ENCODE data around the gene TNFRSF1A.

Gene TNFRSF1A

DNA sequence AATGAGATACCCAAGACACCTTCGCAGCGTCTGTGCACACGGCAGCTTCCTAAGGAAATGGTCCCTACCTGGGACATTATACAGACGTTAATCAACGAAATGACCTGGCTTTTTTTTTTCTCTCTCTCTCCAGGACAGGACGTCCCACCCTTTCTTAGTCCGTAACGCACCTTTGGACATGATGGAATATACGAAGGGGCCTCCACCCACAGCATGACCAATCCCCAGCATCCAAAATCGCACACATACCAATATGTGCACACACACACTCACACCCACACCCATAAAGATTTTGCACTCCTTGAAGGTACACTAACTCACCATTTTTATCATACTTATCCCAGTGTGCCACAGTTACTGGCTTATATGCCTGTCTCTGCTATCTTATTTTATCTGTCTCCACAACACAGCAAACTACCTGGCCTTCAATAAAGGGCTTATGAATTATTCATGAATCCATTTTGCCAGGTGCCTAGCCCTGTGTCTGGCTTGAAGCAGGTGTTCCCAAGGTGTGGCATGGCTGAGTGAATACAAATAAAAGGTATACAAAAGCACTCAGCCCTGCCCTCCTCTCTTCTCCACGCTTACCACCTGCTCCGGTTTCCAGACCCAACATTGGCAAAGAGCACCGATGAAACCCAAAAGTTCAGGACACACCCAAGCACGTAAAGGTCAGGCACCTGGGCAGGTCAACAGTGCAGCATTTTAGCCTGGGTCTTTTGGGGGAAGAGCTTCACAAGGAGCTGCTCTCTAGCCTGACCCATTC, 31.3 kb upstream of the TNFRSF1A start:
- TF ChIP-seq, protein P1, sequence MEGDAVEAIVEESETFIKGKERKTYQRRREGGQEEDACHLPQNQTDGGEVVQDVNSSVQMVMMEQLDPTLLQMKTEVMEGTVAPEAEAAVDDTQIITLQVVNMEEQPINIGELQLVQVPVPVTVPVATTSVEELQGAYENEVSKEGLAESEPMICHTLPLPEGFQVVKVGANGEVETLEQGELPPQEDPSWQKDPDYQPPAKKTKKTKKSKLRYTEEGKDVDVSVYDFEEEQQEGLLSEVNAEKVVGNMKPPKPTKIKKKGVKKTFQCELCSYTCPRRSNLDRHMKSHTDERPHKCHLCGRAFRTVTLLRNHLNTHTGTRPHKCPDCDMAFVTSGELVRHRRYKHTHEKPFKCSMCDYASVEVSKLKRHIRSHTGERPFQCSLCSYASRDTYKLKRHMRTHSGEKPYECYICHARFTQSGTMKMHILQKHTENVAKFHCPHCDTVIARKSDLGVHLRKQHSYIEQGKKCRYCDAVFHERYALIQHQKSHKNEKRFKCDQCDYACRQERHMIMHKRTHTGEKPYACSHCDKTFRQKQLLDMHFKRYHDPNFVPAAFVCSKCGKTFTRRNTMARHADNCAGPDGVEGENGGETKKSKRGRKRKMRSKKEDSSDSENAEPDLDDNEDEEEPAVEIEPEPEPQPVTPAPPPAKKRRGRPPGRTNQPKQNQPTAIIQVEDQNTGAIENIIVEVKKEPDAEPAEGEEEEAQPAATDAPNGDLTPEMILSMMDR (IDR thresholded peaks at IDR 0.05; ENCODE audit: extremely low read depth, missing control alignments), result no peak
- no peak for DNase-seq (ENCODE audit: low spot score)

DNA sequence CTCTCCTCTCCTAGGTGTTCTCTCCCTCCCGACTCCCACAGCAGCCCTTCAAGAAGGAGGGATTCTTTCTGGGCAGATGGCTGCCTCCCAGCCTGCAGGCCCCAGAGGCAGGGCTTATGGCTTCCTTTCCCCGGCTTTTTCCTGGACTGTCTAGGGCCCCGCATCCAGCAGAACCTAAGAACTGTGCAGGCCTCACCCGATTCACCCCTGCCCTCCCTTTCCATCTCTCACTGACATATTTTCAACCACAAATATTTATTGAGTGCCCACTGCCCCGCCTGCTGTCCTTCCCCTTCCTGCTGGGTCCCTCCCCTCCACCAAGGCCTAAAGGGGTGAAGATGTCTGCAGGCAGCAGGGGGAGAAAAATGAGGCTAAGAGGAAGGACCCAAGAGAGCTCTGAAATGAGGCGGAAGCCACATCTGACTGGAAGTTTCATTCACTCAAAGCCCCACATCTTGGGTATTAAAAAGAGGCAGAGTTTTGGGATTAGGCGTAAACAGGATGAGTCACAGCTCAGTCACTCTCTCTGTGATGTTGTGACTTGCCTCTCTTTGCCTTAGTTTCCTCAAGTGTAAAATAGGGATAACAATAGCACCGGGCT, 30.6 kb upstream of the TNFRSF1A start:
- DNase-seq (ENCODE audit: low spot score), result no peak

DNA sequence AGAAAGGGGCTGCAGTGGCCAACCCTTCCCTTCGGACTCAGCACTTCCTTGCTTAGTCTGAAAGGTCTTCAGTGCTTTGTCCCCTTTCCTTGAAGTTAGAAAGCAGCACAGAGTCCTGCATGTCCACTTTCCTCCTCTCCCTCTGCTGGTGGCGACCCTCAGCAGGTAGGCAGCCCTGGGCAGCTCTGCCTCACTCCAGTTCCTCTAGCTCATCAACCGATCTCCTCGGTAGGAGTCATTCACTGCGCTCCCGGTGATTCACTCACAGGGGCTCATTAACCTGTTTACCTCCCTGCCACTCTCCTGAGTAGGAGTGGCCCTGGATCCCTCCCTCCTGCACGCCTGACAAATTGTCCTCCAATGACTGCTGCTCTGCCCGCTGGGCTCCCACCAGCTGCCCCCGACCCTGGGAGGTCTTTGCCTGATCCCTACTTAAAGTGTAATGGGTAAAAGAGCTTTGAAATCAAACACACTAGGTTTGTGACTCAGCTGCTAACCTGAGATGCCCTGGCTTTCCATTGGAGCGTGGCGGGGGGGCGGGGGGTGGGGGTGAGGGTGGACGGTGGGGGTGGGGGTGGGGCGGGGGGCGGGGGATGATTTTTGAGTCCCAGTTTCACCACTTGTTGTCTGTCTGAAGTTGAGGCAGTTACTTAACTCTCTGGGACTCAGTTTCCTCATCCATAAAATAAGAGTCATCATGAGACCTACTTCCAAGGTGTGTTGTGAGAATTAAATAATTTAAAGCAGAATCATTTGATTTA, 29.3 kb upstream of the TNFRSF1A start:
- DNase-seq (ENCODE audit: low spot score), result no peak
- TF ChIP-seq, protein P1 (IDR thresholded peaks at IDR 0.05; ENCODE audit: extremely low read depth, missing control alignments), result no peak

More for the DNA sequence above, 30.6 kb upstream of the TNFRSF1A start:
- TF ChIP-seq, protein P1 (IDR thresholded peaks at IDR 0.05; ENCODE audit: extremely low read depth, missing control alignments), result no peak

DNA sequence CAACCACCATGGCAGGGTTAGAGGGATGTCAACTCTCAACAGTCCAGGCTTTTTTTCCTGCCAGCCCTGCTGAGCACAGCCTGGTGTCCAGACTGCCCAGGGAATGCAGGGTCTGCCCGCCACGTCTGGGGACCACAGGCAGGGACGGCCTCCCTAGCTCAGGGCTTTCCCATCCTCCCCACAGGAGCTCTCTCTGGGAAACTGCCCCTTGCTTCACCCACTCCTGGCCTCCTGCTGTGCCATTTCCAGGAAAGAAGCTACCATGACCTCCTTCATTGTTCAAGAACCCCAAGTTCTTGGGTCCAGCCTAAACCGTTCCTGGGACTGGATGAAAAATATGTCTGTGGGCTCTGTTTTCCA, 28.7 kb upstream of the TNFRSF1A start:
- DNase-seq (ENCODE audit: low spot score), result no peak
- TF ChIP-seq, protein P1 (IDR thresholded peaks at IDR 0.05; ENCODE audit: extremely low read depth, missing control alignments), result no peak

DNA sequence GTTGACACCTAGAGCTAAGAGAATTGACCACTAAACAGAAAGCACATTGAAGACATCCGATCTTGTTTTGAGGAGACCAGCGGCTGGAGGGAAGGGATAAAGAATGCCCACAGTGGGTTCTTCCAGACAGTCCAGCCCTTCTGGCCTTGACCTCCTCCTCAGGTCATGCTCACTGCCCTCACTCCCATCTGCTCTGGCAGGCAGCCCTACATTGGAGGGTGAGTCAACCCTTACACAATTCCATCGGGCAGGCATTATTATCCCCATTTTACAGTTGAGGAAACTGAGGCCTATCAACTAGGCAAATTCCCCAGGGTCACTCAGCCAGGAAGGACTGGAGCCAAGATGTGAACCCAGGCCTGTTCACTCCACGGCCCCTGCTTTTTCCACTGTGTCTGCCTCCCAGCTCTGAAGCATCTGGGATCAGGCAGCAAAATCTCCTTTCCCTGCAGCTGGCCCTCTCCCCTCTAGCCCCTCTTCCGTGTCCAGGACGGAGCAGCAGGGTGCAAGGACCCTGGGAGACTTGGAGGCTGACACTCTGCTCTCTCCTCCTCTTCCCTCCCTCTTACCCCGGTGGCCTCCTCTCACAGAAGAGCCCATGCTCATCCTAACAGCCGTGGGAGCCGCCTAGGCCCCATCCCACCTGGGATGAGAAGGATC, 28.2 kb upstream of the TNFRSF1A start:
- TF ChIP-seq, protein P1 (IDR thresholded peaks at IDR 0.05; ENCODE audit: extremely low read depth, missing control alignments), result no peak
- no peak for DNase-seq (ENCODE audit: low spot score)

DNA sequence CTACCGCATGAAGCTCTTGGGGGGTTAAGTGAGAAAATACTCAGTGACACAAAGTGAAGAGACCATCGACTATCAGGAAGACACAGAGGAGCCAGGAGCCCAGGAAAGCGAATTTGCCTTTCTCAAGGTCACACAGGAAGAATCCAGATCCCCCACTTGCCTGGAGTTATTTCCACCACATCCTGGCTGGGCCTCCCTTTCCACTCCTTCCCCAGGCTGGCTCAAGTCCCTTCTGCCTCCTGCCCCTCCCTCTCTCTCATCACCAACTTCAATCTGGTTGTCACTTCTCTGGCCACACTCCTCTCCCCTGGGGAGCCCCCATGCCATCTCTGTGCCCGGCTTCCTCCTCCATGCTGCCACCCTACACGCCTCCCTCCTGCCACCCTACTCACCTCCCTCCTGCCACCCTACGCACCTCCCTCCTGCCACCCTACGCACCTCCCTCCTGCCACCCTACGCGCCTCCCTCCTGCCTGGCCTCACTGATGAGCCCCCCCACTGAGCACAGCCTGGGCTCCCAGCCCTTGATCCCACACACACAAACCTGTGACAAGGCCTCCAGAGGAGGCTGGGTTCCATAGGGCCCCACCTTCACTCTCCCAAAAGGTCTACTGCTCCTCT, 27.1 kb upstream of the TNFRSF1A start:
- TF ChIP-seq, protein P1 (IDR thresholded peaks at IDR 0.05; ENCODE audit: extremely low read depth, missing control alignments), result no peak
- DNase-seq (ENCODE audit: low spot score), result no peak

All from GM20000 (cell line).